Right lung (tissue), 10 donors: ENCODE measurements around the gene LRRC38. TPM values are rescaled to one million over a fixed set of nuclear protein-coding genes. Genes with fewer than 3 reads are reported as not detected.
A peak's percentile ranks its signal among the peaks of the same experiment; 100 is the strongest.
"Not testable (repeated sequence)": the region's sequence is repeated elsewhere in the genome, so short reads cannot be mapped to it uniquely, and the experiment has no call there.

ENCODE experiments used
- DNase-seq, 2 donors: peaks; one replicate each; pipeline ENCODE4 v3.0.0-alpha.2; 2013
- long read RNA-seq, 8 donors: transcript quantifications; one replicate each; lab custom pipeline, GENCODE V29; 2026
- polyA plus RNA-seq, 5 donors: library from polyadenylated mRNA; unstranded; fragments of 120-200 nt; gene quantifications; one replicate each; pipeline versions ENCODE4 v1.2.1 to v1.2.3, GENCODE V29; 2013; ENCODE audit warnings: inconsistent platforms in 1 of 5, low replicate concordance in 1 of 5; ENCODE audit not compliant: insufficient read length in 5 of 5, insufficient read depth in 1 of 5

Gene LRRC38
- 1 to 10 TPM in 1 of 5 donors, not detected in 4; 1.5 TPM for polyA plus RNA-seq
- long read RNA-seq, donor 1: 0 reads
- long read RNA-seq, donor 2: 0 reads
- long read RNA-seq, donor 3: 0 reads
- long read RNA-seq, donor 4: 0 reads
- long read RNA-seq, donor 5: 0 reads
- long read RNA-seq, donor 6: 0 reads
- long read RNA-seq, donor 7: 0 reads
- long read RNA-seq, donor 8: 0 reads

- DNase-seq: no peak
Observed at GRCh38 chr1:13513895-13514546, at the start of gene LRRC38. Gene LRRC38 (minus strand): TSS chr1:13514003. CDS start chr1:13513593, 410 bp downstream.

- DNase-seq: not testable (repeated sequence)
Observed at GRCh38 chr1:13562981-13563380, 49.2 kb upstream of the LRRC38 start.

GRCh38 chr1:13560541-13560940 is 46.7 kb upstream of the LRRC38 start:
- no peak for DNase-seq

GRCh38 chr1:13556224-13556764 is 42.5 kb upstream of the LRRC38 start:
- no peak for DNase-seq

- no peak for DNase-seq
Observed at GRCh38 chr1:13554798-13555197, 41.0 kb upstream of the LRRC38 start.

GRCh38 chr1:13550663-13551062 is 36.9 kb upstream of the LRRC38 start:
- DNase-seq: no peak

- no peak for DNase-seq
Observed at GRCh38 chr1:13549521-13549920, 35.7 kb upstream of the LRRC38 start.

- no peak for DNase-seq
Observed at GRCh38 chr1:13549021-13549420, 35.2 kb upstream of the LRRC38 start.

GRCh38 chr1:13548281-13548680 is 34.5 kb upstream of the LRRC38 start:
- no peak for DNase-seq

GRCh38 chr1:13546791-13547190 is 33.0 kb upstream of the LRRC38 start:
- DNase-seq: no peak

GRCh38 chr1:13544221-13544556 is 30.4 kb upstream of the LRRC38 start:
- no peak for DNase-seq

- peak; percentile 51 to 61 for DNase-seq
Observed at GRCh38 chr1:13543451-13544220, 29.8 kb upstream of the LRRC38 start.

- no peak for DNase-seq
Observed at GRCh38 chr1:13541435-13542215, 27.8 kb upstream of the LRRC38 start.

GRCh38 chr1:13540866-13541265 is 27.1 kb upstream of the LRRC38 start:
- DNase-seq: no peak

- no peak for DNase-seq
Observed at GRCh38 chr1:13539683-13540082, 25.9 kb upstream of the LRRC38 start.

GRCh38 chr1:13538832-13539231 is 25.0 kb upstream of the LRRC38 start:
- no peak for DNase-seq

- no peak for DNase-seq
Observed at GRCh38 chr1:13536571-13536970, 22.8 kb upstream of the LRRC38 start.

GRCh38 chr1:13535227-13535626 is 21.4 kb upstream of the LRRC38 start:
- DNase-seq: no peak

GRCh38 chr1:13528320-13528719 is 14.5 kb upstream of the LRRC38 start:
- no peak for DNase-seq

- DNase-seq: no peak
Observed at GRCh38 chr1:13523780-13524477, 10.1 kb upstream of the LRRC38 start.

- DNase-seq: no peak
Observed at GRCh38 chr1:13520985-13521384, 7.2 kb upstream of the LRRC38 start.
